Mesodermal cell (in vitro differentiated cells): ENCODE measurements around the gene PUS10.
"Not testable (repeated sequence)": the region's sequence is repeated elsewhere in the genome, so short reads cannot be mapped to it uniquely, and the experiment has no call there.

Experiments
- H3K27ac ChIP-seq: 2 replicates; pipeline ENCODE4 v1.7.0; 2013; ENCODE audit warnings: mild to moderate bottlenecking, low read depth, low read length, moderate library complexity; ENCODE audit not compliant: severe bottlenecking
- H3K36me3 ChIP-seq: 2 replicates; pipeline ENCODE4 v1.7.1; 2013; ENCODE audit warnings: mild to moderate bottlenecking, low read length, moderate library complexity; ENCODE audit not compliant: control insufficient read depth, insufficient read depth
- H3K4me1 ChIP-seq: one replicate; pipeline ENCODE4 v1.7.1; 2013; ENCODE audit warnings: mild to moderate bottlenecking, low read length; ENCODE audit not compliant: insufficient read depth, control insufficient read depth, poor library complexity, severe bottlenecking
- H3K4me3 ChIP-seq: 2 replicates; pipeline ENCODE4 v1.7.0; 2013; ENCODE audit warnings: low read length, control low read depth, mild to moderate bottlenecking; ENCODE audit not compliant: insufficient read depth, poor library complexity, severe bottlenecking; ENCODE audit errors: extremely low read depth
- H3K9me3 ChIP-seq: 2 replicates; pipeline ENCODE4 v1.7.1; 2013; ENCODE audit warnings: mild to moderate bottlenecking, low read length, moderate library complexity; ENCODE audit not compliant: control insufficient read depth
- WGBS, 2 experiments: methylation state at CpG; one replicate each; pipeline ENCODE4 v1.1.5; 2013; ENCODE audit warnings: missing lambda C conversion rate in 2 of 2; ENCODE audit not compliant: insufficient coverage in 2 of 2; 5-methylcytosine and 5-hydroxymethylcytosine counted together

The PUS10 gene

GRCh38 chr2:61034592-61034991 is 16.5 kb upstream of the PUS10 start:
- not testable (repeated sequence) for H3K4me3 ChIP-seq, H3K9me3 ChIP-seq, H3K27ac ChIP-seq, H3K4me1 ChIP-seq
- 91 to 94% methylated on average over 8 to 9 of the region's 9 CpGs for WGBS, 2 experiments
- peaks cover 51% of the 10 kb centered on the region for H3K36me3 ChIP-seq

- H3K4me1 ChIP-seq: no peaks in the 10 kb centered on the region
- WGBS, 2 experiments: 92 to 95% methylated on average over 3 of the region's 3 CpGs
- no peak overlapping the region for H3K27ac ChIP-seq
- H3K36me3 ChIP-seq: peaks cover 37% of the 10 kb centered on the region
- no peak overlapping the region for H3K4me3 ChIP-seq
- H3K9me3 ChIP-seq: no peaks in the 10 kb centered on the region
These were observed 11.5 kb upstream of the PUS10 start for GRCh38 chr2:61029533-61029932.

DNA sequence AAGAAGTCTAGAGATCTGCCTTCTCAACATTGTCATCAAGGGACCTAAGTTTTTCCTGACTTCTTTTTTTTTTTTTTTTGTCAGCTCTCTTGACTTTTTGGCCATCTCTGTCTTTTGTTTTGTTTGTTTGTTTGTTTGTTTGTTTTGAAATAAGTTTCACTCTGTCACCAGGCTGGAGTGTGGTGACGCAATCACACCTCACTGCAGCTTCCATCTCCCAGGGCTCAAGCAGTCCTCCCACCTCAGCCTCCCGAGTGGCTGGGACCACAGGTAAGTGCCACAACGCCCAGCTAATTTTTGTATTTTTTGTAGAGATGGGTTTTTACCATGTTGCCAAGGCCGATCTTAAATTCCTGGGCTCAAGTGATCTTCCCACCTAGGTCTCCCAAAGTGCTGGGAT is 5.6 kb upstream of the PUS10 start:
- WGBS, 2 experiments: 80% methylated on average over 2 of the region's 4 CpGs; no CpG with 5 or more reads in 1 of the 2 experiments
- Histone ChIP-seq H3K27ac (no peak overlapping the region), H3K36me3 (peaks cover 37% of the 10 kb centered on the region), H3K4me1 (no peaks in the 10 kb centered on the region), H3K4me3 (no peak overlapping the region), H3K9me3 (peaks cover 5% of the 10 kb centered on the region)

GRCh38 chr2:61021228-61021660 is 3.2 kb upstream of the PUS10 start:
- Histone ChIP-seq H3K4me1 (no peaks in the 10 kb centered on the region), H3K36me3 (peaks cover 37% of the 10 kb centered on the region), H3K27ac (no peak overlapping the region), H3K4me3 (no peak overlapping the region), H3K9me3 (peaks cover 5% of the 10 kb centered on the region)
- 89 to 98% methylated on average over 4 to 5 of the region's 6 CpGs for WGBS, 2 experiments

- Histone ChIP-seq H3K36me3 (peaks cover 33% of the 10 kb centered on the region), H3K4me3 (peak overlapping the region; percentile 97), H3K4me1 (no peaks in the 10 kb centered on the region), H3K27ac (no peak overlapping the region), H3K9me3 (peaks cover 5% of the 10 kb centered on the region)
- WGBS, 2 experiments: no CpG with 5 or more reads among the region's 6 CpGs
These were observed 743 bp upstream of the PUS10 start for GRCh38 chr2:61018798-61019197.

- Histone ChIP-seq H3K4me1 (no peaks in the 10 kb centered on the region), H3K36me3 (peaks cover 28% of the 10 kb centered on the region), H3K9me3 (peaks cover 5% of the 10 kb centered on the region), H3K4me3 (peak overlapping the region; percentile 97), H3K27ac (peak overlapping the region; percentile 54)
- WGBS, 2 experiments: 0% methylated on average over 3 of the region's 7 CpGs; no CpG with 5 or more reads in 1 of the 2 experiments
These were observed 282 bp upstream of the PUS10 start for GRCh38 chr2:61018318-61018755.

- Histone ChIP-seq H3K27ac (peak overlapping the region; percentile 54), H3K4me1 (no peaks in the 10 kb centered on the region), H3K4me3 (peak overlapping the region; percentile 97), H3K9me3 (peaks cover under 1% of the 10 kb centered on the region), H3K36me3 (peaks cover 16% of the 10 kb centered on the region)
- 0% methylated on average over 23 to 25 of the region's 27 CpGs for WGBS, 2 experiments
These were observed 976 bp downstream of the PUS10 start for GRCh38 chr2:61017003-61017555.

DNA sequence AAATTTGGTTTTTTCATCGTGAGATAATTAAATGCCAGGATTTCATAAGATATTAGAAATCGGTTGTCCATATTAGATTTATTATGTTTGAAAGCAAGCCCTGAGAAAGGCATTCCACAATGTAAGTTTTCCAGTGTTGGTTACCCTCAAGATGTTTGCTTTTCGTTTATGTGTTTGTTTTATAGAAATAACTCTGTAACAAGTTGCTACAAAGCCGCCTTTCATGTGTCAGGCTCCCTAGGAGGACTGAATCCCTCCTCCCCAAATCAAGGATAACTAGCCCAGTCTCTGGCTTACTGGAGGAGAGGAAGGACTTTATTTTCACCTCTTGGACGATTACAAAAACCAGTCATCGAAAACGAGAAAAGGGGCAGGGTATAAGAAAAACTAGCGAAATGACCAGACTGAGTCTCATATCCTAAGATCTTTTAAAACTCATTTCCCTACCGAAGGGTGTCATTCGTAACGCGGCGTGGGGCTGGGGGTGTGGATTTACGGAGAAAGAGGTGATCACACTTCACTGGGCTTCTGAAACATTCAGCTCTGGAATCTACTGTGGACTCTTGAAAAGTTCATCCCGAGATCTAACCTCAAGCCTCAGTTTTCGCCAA is 1.6 kb downstream of the PUS10 start:
- H3K36me3 ChIP-seq: peaks cover 10% of the 10 kb centered on the region
- no peaks in the 10 kb centered on the region for H3K9me3 ChIP-seq
- H3K4me3 ChIP-seq: peak overlapping the region; percentile 97
- H3K27ac ChIP-seq: peak overlapping the region; percentile 54
- no peaks in the 10 kb centered on the region for H3K4me1 ChIP-seq
- 13 to 25% methylated on average over 4 to 10 of the region's 16 CpGs for WGBS, 2 experiments

DNA sequence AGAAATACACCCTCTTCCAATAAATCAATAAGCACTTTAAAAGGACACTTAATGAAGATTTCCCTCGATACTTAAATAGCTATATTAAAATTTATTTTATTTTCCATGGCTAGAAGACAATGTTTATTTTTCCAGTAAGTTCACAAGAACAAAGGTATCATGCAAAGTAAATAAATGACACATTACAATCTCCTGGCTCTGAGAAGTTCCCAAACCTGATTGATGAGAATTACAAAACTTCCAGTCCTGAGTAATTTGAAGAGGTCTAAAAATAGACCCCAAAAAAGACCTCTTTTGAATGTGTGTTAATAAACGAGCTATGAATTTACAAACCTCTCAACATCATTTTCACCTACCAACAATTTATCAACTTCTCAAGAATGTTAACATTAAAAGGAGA is 2.1 kb downstream of the PUS10 start:
- Histone ChIP-seq H3K4me1 (no peaks in the 10 kb centered on the region), H3K4me3 (peak overlapping the region; percentile 97), H3K36me3 (peaks cover 5% of the 10 kb centered on the region), H3K27ac (no peak overlapping the region), H3K9me3 (no peaks in the 10 kb centered on the region)
- WGBS, 2 experiments: no CpG with 5 or more reads among the region's 2 CpGs

DNA sequence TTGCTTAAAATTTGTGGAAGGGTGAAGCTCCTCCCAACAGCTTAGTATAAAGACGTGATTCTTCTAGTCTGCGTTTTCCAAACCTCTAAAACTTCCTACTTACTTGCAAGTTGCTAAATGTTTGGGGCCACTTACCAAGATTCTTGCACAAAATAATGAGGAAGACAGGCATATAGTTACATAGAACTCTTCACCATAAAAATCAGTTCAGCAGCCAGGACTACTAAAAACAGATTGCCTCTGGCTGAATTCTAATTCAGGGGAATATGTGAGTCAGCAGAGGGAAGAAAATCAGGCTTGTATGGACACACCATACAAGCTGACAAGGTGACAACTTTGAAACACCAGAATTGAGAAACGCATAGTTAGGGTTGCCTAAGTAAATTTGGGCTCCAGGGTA is 3.3 kb downstream of the PUS10 start:
- Histone ChIP-seq H3K4me1 (no peaks in the 10 kb centered on the region), H3K4me3 (no peak overlapping the region), H3K36me3 (no peaks in the 10 kb centered on the region), H3K27ac (no peak overlapping the region), H3K9me3 (no peaks in the 10 kb centered on the region)
- 67 to 86% methylated on average over 1 of the region's 3 CpGs for WGBS, 2 experiments

DNA sequence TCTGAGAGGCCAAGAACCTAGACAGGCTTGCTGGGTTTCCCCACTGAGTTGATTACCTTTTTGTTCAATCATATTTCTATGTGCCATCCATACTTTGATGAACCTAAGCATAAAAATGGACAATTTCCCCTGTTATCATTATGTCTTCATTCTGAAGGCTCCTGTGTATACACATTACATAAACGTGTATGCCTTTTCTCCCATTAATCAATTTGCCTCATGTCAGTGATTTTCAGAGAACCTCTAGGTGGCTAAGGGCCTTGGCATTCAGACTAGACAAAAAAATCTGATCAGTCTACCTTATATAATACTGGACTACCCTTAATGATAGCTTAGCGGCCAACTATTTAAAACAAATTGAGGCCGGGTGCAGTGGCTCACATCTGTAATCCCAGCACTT is 4.7 kb downstream of the PUS10 start:
- no peak overlapping the region for H3K4me3 ChIP-seq
- 60 to 93% methylated on average over 1 to 2 of the region's 3 CpGs for WGBS, 2 experiments
- no peaks in the 10 kb centered on the region for H3K4me1 ChIP-seq
- H3K27ac ChIP-seq: no peak overlapping the region
- H3K9me3 ChIP-seq: no peaks in the 10 kb centered on the region
- no peaks in the 10 kb centered on the region for H3K36me3 ChIP-seq
